Left lung (tissue), 10 donors: ENCODE measurements around the gene GALP. TPM values are rescaled to one million over a fixed set of nuclear protein-coding genes. Genes with fewer than 3 reads are reported as not detected.

Experiments
- ATAC-seq: fragments of 200-7000 bp; cut with Tn5 transposase; one replicate; pipeline ENCODE4 v1.9.1; 2020; ENCODE audit warnings: moderate library complexity
- DNase-seq, 4 donors: peaks; one replicate each; pipeline ENCODE4 v3.0.0-alpha.2; 2013 to 2020
- H3K27ac ChIP-seq, 2 donors: fragments of 200-600 bp; sonication (generic) in 1 of 2; one replicate each; pipeline versions ENCODE4 v1.5.0 to v1.8.0; 2020 to 2021
- H3K27me3 ChIP-seq, 2 donors: fragments of 200-600 bp; sonication (generic) in 1 of 2; one replicate each; pipeline versions ENCODE4 v1.5.0 to v1.8.0; 2020 to 2021
- H3K36me3 ChIP-seq, 2 donors: fragments of 200-600 bp; sonication (generic) in 1 of 2; one replicate each; pipeline versions ENCODE4 v1.5.0 to v1.8.0; 2020 to 2021
- H3K4me1 ChIP-seq, 2 donors: fragments of 200-600 bp; one replicate each; pipeline ENCODE4 v1.8.0; 2021
- H3K4me3 ChIP-seq, 2 donors: fragments of 200-600 bp; sonication (generic) in 1 of 2; one replicate each; pipeline versions ENCODE4 v1.5.0 to v1.8.0; 2020 to 2021; ENCODE audit warnings: mild to moderate bottlenecking in 1 of 2
- H3K9me3 ChIP-seq, 2 donors: fragments of 200-600 bp; sonication (generic) in 1 of 2; one replicate each; pipeline versions ENCODE4 v1.5.0 to v1.8.0; 2020 to 2021
- intact Hi-C, 2 donors: fragments of 100-400 bp; cut with DNase I; formaldehyde crosslinking; loops; one replicate each; pipeline versions ENCODE4 v1.11.2 to v1.14.2; 2022
- polyA plus RNA-seq, 6 donors: library from polyadenylated mRNA; unstranded; fragments of 120-200 nt; gene quantifications; one replicate each; pipeline ENCODE4 v1.2.1, GENCODE V29; 2013; ENCODE audit not compliant: insufficient read length in 6 of 6
- total RNA-seq, 2 donors: library from RNA; stranded (reverse); fragmentation: NEBNext Ultra II Directional; extraction: Animal tissue kit (Norgen Biotek cat#: 25700); gene quantifications; one replicate each; pipeline ENCODE4 v1.2.1, GENCODE V29; 2021
- TF ChIP-seq, protein P1 (sequence below), 2 donors: fragments of 200-600 bp; sonication (generic) in 1 of 2; IDR thresholded peaks; one replicate each; pipeline versions ENCODE4 v1.5.0 to v1.8.0; 2021; ENCODE audit warnings: antibody characterized with exemption in 2 of 2
- donor health status: DM: no; HTN: yes; CAD: no.
- donor health status: DM: no; HTN: no; CAD: no.

The GALP gene
- total and polyA plus RNA-seq, 8 donors, result not detected

DNA sequence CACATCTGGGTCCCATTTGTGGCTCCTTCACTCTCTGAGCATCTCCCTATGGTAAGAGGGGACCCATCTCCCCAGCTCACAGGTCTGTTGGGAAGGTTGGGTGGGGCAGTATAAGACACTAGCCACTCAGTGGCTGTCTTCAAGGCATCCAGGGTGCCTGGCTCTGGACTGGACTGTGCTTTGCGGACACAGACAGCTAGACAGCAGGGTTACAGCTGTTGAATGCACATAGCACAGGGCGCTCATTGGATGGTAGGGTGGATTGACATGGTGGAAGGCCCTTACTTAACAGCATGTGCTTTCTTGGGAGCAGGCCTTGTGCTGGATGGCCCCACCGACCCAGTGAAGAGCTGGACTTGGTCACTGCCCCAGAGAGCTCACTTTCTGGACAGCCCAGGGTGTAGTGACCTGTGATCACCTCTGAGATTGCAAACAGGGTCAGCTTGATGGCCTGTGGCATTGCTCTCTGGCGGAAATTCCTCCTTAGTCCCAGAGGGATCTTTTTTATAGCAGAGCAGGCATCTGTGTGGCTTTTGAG is 32.8 kb upstream of the GALP start:
- DNase-seq (no peak), ATAC-seq (no peak)
- Histone ChIP-seq H3K4me1 (peaks cover 6 to 52% of the 10 kb centered on the region in 2 donors), H3K36me3 (peaks cover 0 to 17% of the 10 kb centered on the region in 2 donors), H3K9me3 (no peaks in the 10 kb centered on the region), H3K27ac (peak overlapping the region; percentile 64 to 95), H3K27me3 (no peaks in the 10 kb centered on the region), H3K4me3 (no peak overlapping the region)
- intact Hi-C loops, result no loop called here
- TF ChIP-seq, protein P1, sequence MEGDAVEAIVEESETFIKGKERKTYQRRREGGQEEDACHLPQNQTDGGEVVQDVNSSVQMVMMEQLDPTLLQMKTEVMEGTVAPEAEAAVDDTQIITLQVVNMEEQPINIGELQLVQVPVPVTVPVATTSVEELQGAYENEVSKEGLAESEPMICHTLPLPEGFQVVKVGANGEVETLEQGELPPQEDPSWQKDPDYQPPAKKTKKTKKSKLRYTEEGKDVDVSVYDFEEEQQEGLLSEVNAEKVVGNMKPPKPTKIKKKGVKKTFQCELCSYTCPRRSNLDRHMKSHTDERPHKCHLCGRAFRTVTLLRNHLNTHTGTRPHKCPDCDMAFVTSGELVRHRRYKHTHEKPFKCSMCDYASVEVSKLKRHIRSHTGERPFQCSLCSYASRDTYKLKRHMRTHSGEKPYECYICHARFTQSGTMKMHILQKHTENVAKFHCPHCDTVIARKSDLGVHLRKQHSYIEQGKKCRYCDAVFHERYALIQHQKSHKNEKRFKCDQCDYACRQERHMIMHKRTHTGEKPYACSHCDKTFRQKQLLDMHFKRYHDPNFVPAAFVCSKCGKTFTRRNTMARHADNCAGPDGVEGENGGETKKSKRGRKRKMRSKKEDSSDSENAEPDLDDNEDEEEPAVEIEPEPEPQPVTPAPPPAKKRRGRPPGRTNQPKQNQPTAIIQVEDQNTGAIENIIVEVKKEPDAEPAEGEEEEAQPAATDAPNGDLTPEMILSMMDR (IDR thresholded peaks at IDR 0.05), result no peak

DNA sequence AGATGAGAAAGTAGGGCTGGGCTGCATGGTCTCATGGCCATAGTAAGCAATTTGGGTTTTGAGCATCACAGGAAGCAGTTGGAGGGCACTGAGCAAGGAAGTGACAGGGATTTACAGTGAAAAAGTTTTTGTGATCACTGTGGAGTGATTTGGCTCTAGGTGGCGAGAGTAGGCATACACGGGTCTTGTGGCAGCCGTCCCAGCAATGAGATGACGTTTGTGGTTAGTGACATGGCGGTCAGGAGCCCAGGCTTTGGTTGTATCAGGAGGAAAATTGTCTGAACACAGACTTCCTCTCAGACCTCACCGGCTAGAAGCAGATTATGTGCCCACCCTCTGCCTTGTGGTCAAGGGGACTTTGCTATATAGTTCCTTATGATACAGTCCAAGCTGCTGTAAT is 31.4 kb upstream of the GALP start:
- no peak for ATAC-seq

GRCh38 chr19:56144831-56145230 is 31.0 kb upstream of the GALP start:
- Histone ChIP-seq H3K27ac (no peak overlapping the region), H3K36me3 (peaks cover 0 to 32% of the 10 kb centered on the region in 2 donors), H3K4me3 (no peak overlapping the region), H3K9me3 (no peaks in the 10 kb centered on the region), H3K4me1 (peaks cover 5 to 35% of the 10 kb centered on the region in 2 donors), H3K27me3 (no peaks in the 10 kb centered on the region)
- DNase-seq (no peak), ATAC-seq (no peak)
- TF ChIP-seq, protein P1 (IDR thresholded peaks at IDR 0.05), result no peak
- intact Hi-C loops, result no loop called here

More for the DNA sequence above, 31.4 kb upstream of the GALP start:
- intact Hi-C loops, result no loop called here
- no peak overlapping the region for H3K4me3 ChIP-seq
- TF ChIP-seq, protein P1 (IDR thresholded peaks at IDR 0.05), result no peak
- no peak for DNase-seq
- peaks cover 6 to 39% of the 10 kb centered on the region in 2 donors for H3K4me1 ChIP-seq
- no peak overlapping the region for H3K27ac ChIP-seq
- H3K36me3 ChIP-seq, result peaks cover 0 to 27% of the 10 kb centered on the region in 2 donors
- H3K27me3 ChIP-seq, result no peaks in the 10 kb centered on the region
- H3K9me3 ChIP-seq, result no peaks in the 10 kb centered on the region

DNA sequence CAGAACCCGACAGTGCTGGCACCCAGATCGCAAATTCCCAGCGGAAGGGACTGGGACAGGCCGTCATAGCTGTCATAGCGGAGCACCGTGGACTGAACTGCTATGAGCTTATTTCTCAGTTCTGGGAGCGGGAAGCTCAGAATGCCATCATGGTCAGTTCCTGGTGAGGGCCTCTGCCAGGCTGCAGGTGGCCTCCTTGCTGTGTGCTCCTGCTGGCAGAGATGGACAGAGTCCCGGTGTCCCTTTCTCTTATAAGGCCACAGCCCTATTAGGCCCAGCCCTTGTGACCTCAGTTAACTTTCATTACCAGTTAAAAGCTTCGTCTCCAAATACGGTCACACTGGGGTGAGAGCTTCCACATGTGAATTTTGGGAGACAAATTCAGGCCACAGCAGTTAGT is 30.1 kb upstream of the GALP start:
- no peak for ATAC-seq
- no peak for DNase-seq
- H3K4me3 ChIP-seq, result no peak overlapping the region

DNA sequence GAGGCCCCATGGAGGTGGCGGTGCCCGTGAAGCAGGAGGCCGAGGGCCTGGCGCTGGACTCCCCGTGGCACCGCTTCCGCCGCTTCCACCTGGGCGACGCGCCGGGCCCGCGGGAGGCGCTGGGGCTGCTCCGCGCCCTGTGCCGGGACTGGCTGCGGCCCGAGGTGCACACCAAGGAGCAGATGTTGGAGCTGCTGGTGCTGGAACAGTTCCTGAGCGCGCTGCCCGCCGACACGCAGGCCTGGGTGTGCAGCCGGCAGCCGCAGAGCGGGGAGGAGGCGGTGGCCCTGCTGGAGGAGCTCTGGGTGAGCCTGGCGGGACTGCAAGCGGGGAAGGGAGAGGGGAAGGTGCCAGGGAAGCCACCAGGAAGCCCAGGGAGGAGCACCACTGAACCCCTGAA is 28.9 kb upstream of the GALP start:
- DNase-seq (no peak), ATAC-seq (no peak)
- Histone ChIP-seq H3K36me3 (peaks cover 0 to 34% of the 10 kb centered on the region in 2 donors), H3K27me3 (no peaks in the 10 kb centered on the region), H3K27ac (no peak overlapping the region), H3K4me1 (peaks cover 0 to 25% of the 10 kb centered on the region in 2 donors), H3K9me3 (no peaks in the 10 kb centered on the region), H3K4me3 (no peak overlapping the region)
- intact Hi-C loops, result no loop called here
- TF ChIP-seq, protein P1 (IDR thresholded peaks at IDR 0.05), result no peak

More for the DNA sequence above, 30.1 kb upstream of the GALP start:
- no peaks in the 10 kb centered on the region for H3K9me3 ChIP-seq
- intact Hi-C loops, result no loop called here
- H3K27ac ChIP-seq, result no peak overlapping the region
- H3K4me1 ChIP-seq, result peaks cover 0 to 28% of the 10 kb centered on the region in 2 donors
- TF ChIP-seq, protein P1 (IDR thresholded peaks at IDR 0.05), result no peak
- peaks cover 0 to 34% of the 10 kb centered on the region in 2 donors for H3K36me3 ChIP-seq
- no peaks in the 10 kb centered on the region for H3K27me3 ChIP-seq
